B cell (primary cell): ENCODE data around the gene GUCA1A. TPM values are rescaled to one million over a fixed set of nuclear protein-coding genes. Genes with fewer than 3 reads are reported as not detected.

Experiments used
- ATAC-seq: fragments of 200-7000 bp; cut with Tn5 transposase; one replicate; pipeline ENCODE4 v1.10.0; 2021; ENCODE audit warnings: low read depth, mild to moderate bottlenecking, moderate number of reproducible peaks, moderate library complexity
- CTCF ChIA-PET: fragments of 350-600 bp; sonication (Branson Sonifier 250); formaldehyde crosslinking; loops from one replicate; lab custom pipeline; 2021; ENCODE audit warnings: antibody characterized with exemption, inconsistent platforms; lab: Charles Lee
- POLR2A ChIA-PET: fragments of 350-600 bp; sonication (Branson Sonifier 250); formaldehyde crosslinking; loops from one replicate; lab custom pipeline; 2021; ENCODE audit warnings: antibody characterized with exemption; lab: Charles Lee
- DNase-seq: peaks from one replicate; pipeline ENCODE4 v3.0.0; 2013
- H2AFZ ChIP-seq: 2 replicates; pipeline ENCODE4 v1.6.1; 2012; ENCODE audit warnings: mild to moderate bottlenecking, low read depth, low read length; ENCODE audit not compliant: insufficient read depth, poor library complexity, severe bottlenecking
- H3K27ac ChIP-seq, 2 donors: 1 replicate in 1 of 2; 2 replicates in 1 of 2; pipeline ENCODE4 v1.5.1; 2012 to 2013; ENCODE audit warnings: low read length in 2 of 2, mild to moderate bottlenecking in 2 of 2, moderate library complexity in 1 of 2
- H3K27me3 ChIP-seq, 4 experiments: fragments of 200-600 bp in 1 of 4; sonication (generic) in 1 of 4; replicated peaks in 1 of 4; 1 replicate in 2 of 4; 2 replicates in 2 of 4; pipeline versions ENCODE4 v1.6.1 to v1.7.0; 2013 to 2016; ENCODE audit warnings: low read length in 3 of 4, mild to moderate bottlenecking in 2 of 4, mixed read lengths in 1 of 4, moderate library complexity in 1 of 4; ENCODE audit not compliant: insufficient read depth in 4 of 4, control insufficient read depth in 3 of 4; ENCODE audit errors: control extremely low read depth in 1 of 4
- H3K36me3 ChIP-seq, 2 experiments: replicated peaks in 1 of 2; 1 replicate in 1 of 2; 2 replicates in 1 of 2; pipeline versions ENCODE4 v1.6.1 to v1.7.1; 2013; ENCODE audit warnings: low read length in 1 of 2; ENCODE audit not compliant: insufficient read depth in 2 of 2, control insufficient read depth in 1 of 2; ENCODE audit errors: control extremely low read depth in 1 of 2, extremely low read depth in 1 of 2
- H3K4me1 ChIP-seq, 2 donors: fragments of 200-600 bp in 1 of 2; sonication (generic) in 1 of 2; 1 replicate in 1 of 2; 2 replicates in 1 of 2; pipeline versions ENCODE4 v1.5.1 to v1.6.1; 2013 to 2017; ENCODE audit warnings: low read length in 2 of 2; ENCODE audit not compliant: control insufficient read depth in 2 of 2, insufficient read depth in 2 of 2
- H3K4me2 ChIP-seq: replicated peaks from 2 replicates; pipeline ENCODE3; 2012; ENCODE audit warnings: mild to moderate bottlenecking, low read depth, low read length; ENCODE audit not compliant: poor library complexity, severe bottlenecking
- H3K4me3 ChIP-seq, 5 experiments: fragments of 200-600 bp in 1 of 5; sonication (generic) in 1 of 5; 1 replicate in 3 of 5; 2 replicates in 2 of 5; pipeline versions ENCODE4 v1.5.1 to v1.7.0; 2011 to 2016; ENCODE audit warnings: low read length in 4 of 5, mild to moderate bottlenecking in 4 of 5, low read depth in 2 of 5, control low read depth in 1 of 5, moderate library complexity in 1 of 5; ENCODE audit not compliant: insufficient read depth in 1 of 5; ENCODE audit errors: control extremely low read depth in 1 of 5, extremely low read depth in 1 of 5
- H3K79me2 ChIP-seq: fragments of 200-600 bp; sonication (generic); one replicate; pipeline ENCODE4 v1.6.0; 2016; ENCODE audit warnings: low read length; ENCODE audit not compliant: control insufficient read depth, insufficient read depth
- H3K9ac ChIP-seq: fragments of 200-600 bp; sonication (generic); 2 replicates; pipeline ENCODE4 v1.6.1; 2017; ENCODE audit warnings: mild to moderate bottlenecking, low read length, moderate library complexity
- H3K9me3 ChIP-seq, 3 donors: one replicate each; pipeline versions ENCODE4 v1.6.1 to v1.7.1; 2013; ENCODE audit warnings: low read length in 2 of 3; ENCODE audit not compliant: control insufficient read depth in 2 of 3, insufficient read depth in 1 of 3; ENCODE audit errors: control extremely low read depth in 1 of 3
- H4K20me1 ChIP-seq: 2 replicates; pipeline ENCODE4 v1.6.0; 2012; ENCODE audit warnings: mild to moderate bottlenecking, low read length; ENCODE audit not compliant: insufficient read depth, control insufficient read depth, poor library complexity, severe bottlenecking
- H3K27ac Mint-ChIP-seq: one replicate; pipeline ENCODE4 v1.8.0; 2021; ENCODE audit warnings: mixed read lengths
- H3K27me3 Mint-ChIP-seq: one replicate; pipeline ENCODE4 v1.8.0; 2021; ENCODE audit warnings: mixed read lengths
- H3K4me1 Mint-ChIP-seq: one replicate; pipeline ENCODE4 v1.8.0; 2021; ENCODE audit warnings: mixed read lengths
- H3K4me3 Mint-ChIP-seq: one replicate; pipeline ENCODE4 v1.8.0; 2021; ENCODE audit warnings: mixed read lengths
- H3K9me3 Mint-ChIP-seq: one replicate; pipeline ENCODE4 v1.8.0; 2022; ENCODE audit warnings: mixed read lengths; ENCODE audit not compliant: insufficient read depth
- EZH2 ChIP-seq: IDR thresholded peaks from 2 replicates; pipeline ENCODE4 v1.6.1; 2012; ENCODE audit warnings: borderline replicate concordance, low read depth, mild to moderate bottlenecking, moderate library complexity, low read length; ENCODE audit not compliant: insufficient read depth, poor library complexity, severe bottlenecking
- WGBS: methylation state at CpG from one replicate; pipeline ENCODE4 v1.1.5; 2013; ENCODE audit warnings: missing lambda C conversion rate; ENCODE audit not compliant: insufficient coverage; 5-methylcytosine and 5-hydroxymethylcytosine counted together
- intact Hi-C: fragments of 100-400 bp; cut with micrococcal nuclease; formaldehyde crosslinking; loops from one replicate; pipeline ENCODE4 v1.10.0; 2022
- polyA plus RNA-seq: library from polyadenylated mRNA; depleted of rRNA; stranded (reverse); fragments of >200 nt; gene quantifications from 2 replicates; pipeline ENCODE4 v1.2.3, GENCODE V29; 2012
- total RNA-seq, 2 donors: library from RNA; stranded (reverse); fragments of 120-200 nt in 1 of 2; gene quantifications; 1 replicate in 1 of 2; 2 replicates in 1 of 2; pipeline versions ENCODE4 v1.2.3 to v1.2.4, GENCODE V29; 2013 to 2022
- TF ChIP-seq, protein P1 (sequence below): fragments of 200-600 bp; IDR thresholded peaks from one replicate; pipeline ENCODE4 v1.8.0; 2022; ENCODE audit warnings: antibody characterized with exemption, mild to moderate bottlenecking

GUCA1A gene
- total and polyA plus RNA-seq, 2 donors (not counting 1 experiment from before 2014, with no cell fraction given) = not detected

GRCh38 chr6:42156638-42157037 is 16.5 kb upstream of the GUCA1A start:
- H3K9ac ChIP-seq = no peak overlapping the region
- Mint-ChIP-seq H3K4me1 (no peaks in the 10 kb centered on the region), H3K27me3 (peaks cover 14% of the 10 kb centered on the region), H3K9me3 (no peaks in the 10 kb centered on the region), H3K4me3 (no peak overlapping the region), H3K27ac (no peak overlapping the region)
- peaks cover 0 to 6% (median 0%) of the 10 kb centered on the region in 4 experiments for H3K27me3 ChIP-seq
- H4K20me1 ChIP-seq = no peaks in the 10 kb centered on the region
- intact Hi-C loops = no loop called here
- H3K4me2 ChIP-seq = no peak overlapping the region
- ATAC-seq (no peak), DNase-seq (no peak)
- TF ChIP-seq, protein P1, sequence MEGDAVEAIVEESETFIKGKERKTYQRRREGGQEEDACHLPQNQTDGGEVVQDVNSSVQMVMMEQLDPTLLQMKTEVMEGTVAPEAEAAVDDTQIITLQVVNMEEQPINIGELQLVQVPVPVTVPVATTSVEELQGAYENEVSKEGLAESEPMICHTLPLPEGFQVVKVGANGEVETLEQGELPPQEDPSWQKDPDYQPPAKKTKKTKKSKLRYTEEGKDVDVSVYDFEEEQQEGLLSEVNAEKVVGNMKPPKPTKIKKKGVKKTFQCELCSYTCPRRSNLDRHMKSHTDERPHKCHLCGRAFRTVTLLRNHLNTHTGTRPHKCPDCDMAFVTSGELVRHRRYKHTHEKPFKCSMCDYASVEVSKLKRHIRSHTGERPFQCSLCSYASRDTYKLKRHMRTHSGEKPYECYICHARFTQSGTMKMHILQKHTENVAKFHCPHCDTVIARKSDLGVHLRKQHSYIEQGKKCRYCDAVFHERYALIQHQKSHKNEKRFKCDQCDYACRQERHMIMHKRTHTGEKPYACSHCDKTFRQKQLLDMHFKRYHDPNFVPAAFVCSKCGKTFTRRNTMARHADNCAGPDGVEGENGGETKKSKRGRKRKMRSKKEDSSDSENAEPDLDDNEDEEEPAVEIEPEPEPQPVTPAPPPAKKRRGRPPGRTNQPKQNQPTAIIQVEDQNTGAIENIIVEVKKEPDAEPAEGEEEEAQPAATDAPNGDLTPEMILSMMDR = no peak
- TF ChIP-seq EZH2 = no peak
- no peak overlapping the region for H3K4me3 ChIP-seq
- no peak overlapping the region for H2AFZ ChIP-seq
- no peaks in the 10 kb centered on the region for H3K9me3 ChIP-seq
- H3K4me1 ChIP-seq = no peaks in the 10 kb centered on the region
- WGBS = 68% methylated on average over 2 of the region's 3 CpGs
- POLR2A ChIA-PET = no interaction called here
- H3K27ac ChIP-seq = no peak overlapping the region
- CTCF ChIA-PET = interaction anchor here (0.6 to 0.7 kb wide), 2 partner anchors 24 to 76 kb away, joined by 3 to 7 read pairs; no protein-coding TSS in a partner anchor
- H3K36me3 ChIP-seq = no peaks in the 10 kb centered on the region
- H3K79me2 ChIP-seq = no peaks in the 10 kb centered on the region

DNA sequence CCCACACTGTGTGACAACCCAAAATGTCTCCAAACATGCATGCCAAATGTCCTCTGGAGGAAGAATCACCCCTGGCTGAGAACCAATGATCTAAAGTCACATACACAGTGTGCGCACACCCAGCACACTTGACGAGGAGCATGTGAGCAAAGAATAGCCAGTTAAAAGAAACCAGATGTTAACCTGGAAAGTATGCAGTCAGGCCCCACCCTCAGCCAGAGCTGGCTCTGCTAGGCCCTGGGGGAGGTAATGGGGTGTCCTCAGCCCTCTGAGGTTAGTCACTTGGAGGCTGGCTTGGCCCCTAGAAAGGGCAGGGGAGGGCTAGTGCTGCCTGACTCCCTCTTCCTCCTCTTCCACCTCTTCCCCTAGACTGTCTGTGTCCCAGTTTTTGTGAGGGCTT is 15.2 kb upstream of the GUCA1A start:
- H3K27me3 Mint-ChIP-seq = peaks cover 16% of the 10 kb centered on the region
- no peaks in the 10 kb centered on the region for H3K4me1 ChIP-seq
- no peaks in the 10 kb centered on the region for H4K20me1 ChIP-seq
- no peak for DNase-seq
- 83% methylated on average over 2 of the region's 2 CpGs for WGBS
- no peaks in the 10 kb centered on the region for H3K9me3 ChIP-seq
- POLR2A ChIA-PET = no interaction called here
- CTCF ChIA-PET = no interaction called here
- no peaks in the 10 kb centered on the region for H3K4me1 Mint-ChIP-seq
- no peaks in the 10 kb centered on the region for H3K36me3 ChIP-seq
- H3K27ac ChIP-seq = no peak overlapping the region
- H3K27ac Mint-ChIP-seq = no peak overlapping the region
- no peak overlapping the region for H3K4me2 ChIP-seq
- no peak overlapping the region for H2AFZ ChIP-seq
- no peak overlapping the region for H3K4me3 Mint-ChIP-seq
- H3K4me3 ChIP-seq = no peak overlapping the region
- peaks cover 0 to 6% (median 0%) of the 10 kb centered on the region in 4 experiments for H3K27me3 ChIP-seq
- intact Hi-C loops = no loop called here
- TF ChIP-seq EZH2 = no peak
- TF ChIP-seq, protein P1 = no peak
- no peak for ATAC-seq
- H3K9ac ChIP-seq = no peak overlapping the region
- H3K79me2 ChIP-seq = no peaks in the 10 kb centered on the region
- no peaks in the 10 kb centered on the region for H3K9me3 Mint-ChIP-seq
